Measurements from ENCODE around the gene GHR.

The GHR gene

GRCh38 chr5:42629284-42629683 lies 206.0 kb downstream of the GHR start:
- H3K9ac ChIP-seq (ENCODE audit: low read length): no peak overlapping the region
- peak; percentile 33 for DNase-seq
- TF ChIP-seq EZH2phosphoT487 (IDR thresholded peaks at IDR 0.05; ENCODE audit: low read length): no peak
- H3K4me2 ChIP-seq (ENCODE audit: low read depth, low read length): peak overlapping the region; percentile 40
- H4K20me1 ChIP-seq (ENCODE audit: insufficient read depth, low read length): no peaks in the 10 kb centered on the region
- H3K79me2 ChIP-seq (ENCODE audit: low read length): no peaks in the 10 kb centered on the region
- no peaks in the 10 kb centered on the region for H3K9me2 ChIP-seq (replicated peaks; ENCODE audit: insufficient read depth, low read length)
- H3K27ac ChIP-seq (ENCODE audit: low read length): no peak overlapping the region
- no peaks in the 10 kb centered on the region for H3F3A ChIP-seq (ENCODE audit: insufficient read depth, low read length)
- H3K9me3 ChIP-seq (replicated peaks; ENCODE audit: insufficient read depth, low read length): no peaks in the 10 kb centered on the region
- H2AFZ ChIP-seq (ENCODE audit: low read length): no peak overlapping the region
- H3K27me3 ChIP-seq (replicated peaks; ENCODE audit: insufficient read depth, low read length): 0 out of 2 replicates have a peak, but pooled peaks cover 4% of the 10 kb centered on the region
- H3K4me3 ChIP-seq (ENCODE audit: low read length): no peak overlapping the region
- H3K4me1 ChIP-seq (ENCODE audit: low read length): peaks cover 20% of the 10 kb centered on the region
- H3K36me3 ChIP-seq (replicated peaks; ENCODE audit: insufficient read depth, low read length): no peaks in the 10 kb centered on the region

- H3K27me3 ChIP-seq (replicated peaks; ENCODE audit: insufficient read depth, low read length): 0 out of 2 replicates have a peak, but pooled peaks cover 4% of the 10 kb centered on the region
- H3K27ac ChIP-seq (ENCODE audit: low read length): no peak overlapping the region
- no peak overlapping the region for H3K4me3 ChIP-seq (ENCODE audit: low read length)
- H3K79me2 ChIP-seq (ENCODE audit: low read length): no peaks in the 10 kb centered on the region
- no peaks in the 10 kb centered on the region for H3K9me2 ChIP-seq (replicated peaks; ENCODE audit: insufficient read depth, low read length)
- no peaks in the 10 kb centered on the region for H3K36me3 ChIP-seq (replicated peaks; ENCODE audit: insufficient read depth, low read length)
- no peaks in the 10 kb centered on the region for H3F3A ChIP-seq (ENCODE audit: insufficient read depth, low read length)
- H3K4me1 ChIP-seq (ENCODE audit: low read length): peaks cover 20% of the 10 kb centered on the region
- H3K4me2 ChIP-seq (ENCODE audit: low read depth, low read length): no peak overlapping the region
- no peak for TF ChIP-seq EZH2phosphoT487 (IDR thresholded peaks at IDR 0.05; ENCODE audit: low read length)
- TF ChIP-seq EZH2 (optimal IDR thresholded peaks at IDR 0.05; ENCODE audit: low read depth, low read length): no peak
- no peak for TF ChIP-seq CTCF (IDR thresholded peaks at IDR 0.05; ENCODE audit: low read length)
- no peaks in the 10 kb centered on the region for H3K9me3 ChIP-seq (replicated peaks; ENCODE audit: insufficient read depth, low read length)
- no peaks in the 10 kb centered on the region for H4K20me1 ChIP-seq (ENCODE audit: insufficient read depth, low read length)
- no peak for DNase-seq
- H2AFZ ChIP-seq (ENCODE audit: low read length): no peak overlapping the region
- H3K9ac ChIP-seq (ENCODE audit: low read length): no peak overlapping the region
These were observed 208.0 kb downstream of the GHR start for GRCh38 chr5:42631241-42631640.

GRCh38 chr5:42632354-42632900 lies 209.2 kb downstream of the GHR start:
- Histone ChIP-seq H3K4me3 (ENCODE audit: low read length) (no peak overlapping the region), H3K27ac (ENCODE audit: low read length) (no peak overlapping the region), H3K36me3 (replicated peaks; ENCODE audit: insufficient read depth, low read length) (no peaks in the 10 kb centered on the region), H3K27me3 (replicated peaks; ENCODE audit: insufficient read depth, low read length) (0 out of 2 replicates have a peak, but pooled peaks cover 4% of the 10 kb centered on the region), H4K20me1 (ENCODE audit: insufficient read depth, low read length) (no peaks in the 10 kb centered on the region), H2AFZ (ENCODE audit: low read length) (no peak overlapping the region), H3K9ac (ENCODE audit: low read length) (no peak overlapping the region), H3K9me2 (replicated peaks; ENCODE audit: insufficient read depth, low read length) (no peaks in the 10 kb centered on the region), H3K4me1 (ENCODE audit: low read length) (peaks cover 20% of the 10 kb centered on the region), H3F3A (ENCODE audit: insufficient read depth, low read length) (no peaks in the 10 kb centered on the region), H3K9me3 (replicated peaks; ENCODE audit: insufficient read depth, low read length) (no peaks in the 10 kb centered on the region), H3K4me2 (ENCODE audit: low read depth, low read length) (0 out of 2 replicates have a peak overlapping the region, but pooled peaks have one; percentile 4), H3K79me2 (ENCODE audit: low read length) (no peaks in the 10 kb centered on the region)
- DNase-seq: peak; percentile 42
- TF ChIP-seq EZH2phosphoT487 (IDR thresholded peaks at IDR 0.05; ENCODE audit: low read length) (no peak), CTCF (IDR thresholded peaks at IDR 0.05; ENCODE audit: low read length) (no peak)

GRCh38 chr5:42634575-42634974 lies 211.3 kb downstream of the GHR start:
- no peak for TF ChIP-seq EZH2 (optimal IDR thresholded peaks at IDR 0.05; ENCODE audit: low read depth, low read length)
- TF ChIP-seq CTCF (IDR thresholded peaks at IDR 0.05; ENCODE audit: low read length): no peak
- TF ChIP-seq EZH2phosphoT487 (IDR thresholded peaks at IDR 0.05; ENCODE audit: low read length): no peak
- Histone ChIP-seq H3K4me1 (ENCODE audit: low read length) (peaks cover 8% of the 10 kb centered on the region), H3K27ac (ENCODE audit: low read length) (no peak overlapping the region), H3K4me3 (ENCODE audit: low read length) (no peak overlapping the region), H3K9me2 (replicated peaks; ENCODE audit: insufficient read depth, low read length) (no peaks in the 10 kb centered on the region), H3K27me3 (replicated peaks; ENCODE audit: insufficient read depth, low read length) (0 out of 2 replicates have a peak, but pooled peaks cover 4% of the 10 kb centered on the region), H3K36me3 (replicated peaks; ENCODE audit: insufficient read depth, low read length) (no peaks in the 10 kb centered on the region), H4K20me1 (ENCODE audit: insufficient read depth, low read length) (no peaks in the 10 kb centered on the region), H3K4me2 (ENCODE audit: low read depth, low read length) (no peak overlapping the region), H3K79me2 (ENCODE audit: low read length) (no peaks in the 10 kb centered on the region), H2AFZ (ENCODE audit: low read length) (no peak overlapping the region), H3F3A (ENCODE audit: insufficient read depth, low read length) (no peaks in the 10 kb centered on the region), H3K9ac (ENCODE audit: low read length) (no peak overlapping the region), H3K9me3 (replicated peaks; ENCODE audit: insufficient read depth, low read length) (no peaks in the 10 kb centered on the region)
- DNase-seq: no peak
